Left ventricle myocardium inferior (tissue), 1 donor: ENCODE data around the gene KIFBP. TPM values are rescaled to one million over a fixed set of nuclear protein-coding genes. Genes with fewer than 3 reads are reported as not detected.
A peak's percentile ranks its signal among the peaks of the same experiment; 100 is the strongest.

Experiments
- DNase-seq: peaks from one replicate; pipeline ENCODE4 v3.0.0-alpha.2; 2020
- H3K27ac ChIP-seq: fragments of 200-600 bp; replicated peaks from 2 replicates; pipeline ENCODE4 v1.8.0; 2021
- H3K27me3 ChIP-seq: fragments of 200-600 bp; 2 replicates; pipeline ENCODE4 v1.8.0; 2021; ENCODE audit warnings: low read depth
- H3K36me3 ChIP-seq: fragments of 200-600 bp; 2 replicates; pipeline ENCODE4 v1.8.0; 2021
- H3K4me1 ChIP-seq: fragments of 200-600 bp; 2 replicates; pipeline ENCODE4 v1.8.0; 2021
- H3K4me3 ChIP-seq: fragments of 200-600 bp; 2 replicates; pipeline ENCODE4 v1.8.0; 2021; ENCODE audit warnings: mild to moderate bottlenecking, moderate library complexity
- H3K9me3 ChIP-seq: fragments of 200-600 bp; replicated peaks from 2 replicates; pipeline ENCODE4 v1.8.0; 2021
- intact Hi-C: fragments of 100-400 bp; cut with micrococcal nuclease; formaldehyde crosslinking; loops from one replicate; pipeline ENCODE4 v1.11.0; 2022
- total RNA-seq: library from RNA; stranded (reverse); fragmentation: NEBNext Ultra II Directional; extraction: Animal tissue kit (Norgen Biotek cat#: 25700); gene quantifications from one replicate; pipeline ENCODE4 v1.2.1, GENCODE V29; 2021
- TF ChIP-seq, protein P1 (sequence below): fragments of 200-600 bp; IDR thresholded peaks from 2 replicates; pipeline ENCODE4 v1.8.0; 2021; ENCODE audit warnings: antibody characterized with exemption, mild to moderate bottlenecking, borderline replicate concordance
- donor health status: DM: no; HTN: yes; CAD: no; lungs with severe emphysema.

KIFBP gene
- total RNA-seq, 1 donor from 2014 or later: 51.2 TPM

DNA sequence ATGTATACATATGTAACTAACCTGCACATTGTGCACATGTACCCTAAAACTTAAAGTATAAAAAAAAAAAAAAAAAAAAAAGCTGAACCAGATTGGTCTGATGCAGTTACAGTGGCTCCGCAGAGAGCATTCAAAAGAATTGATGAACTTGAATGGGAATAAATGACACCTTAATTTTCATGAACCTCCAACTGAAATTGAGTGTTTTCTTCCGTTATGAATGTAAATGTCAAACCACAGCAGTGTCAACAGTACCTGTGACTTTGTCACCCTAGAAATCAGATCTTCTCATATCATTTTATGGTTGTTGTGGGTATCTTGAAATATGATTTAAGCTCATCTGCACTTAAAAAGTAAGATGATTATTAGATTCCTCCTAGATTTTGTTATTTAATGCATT lies 66.6 kb downstream of the KIFBP start:
- H3K4me1 ChIP-seq: peaks cover 32% of the 10 kb centered on the region
- H3K27ac ChIP-seq: no peak overlapping the region
- no peak for DNase-seq
- H3K36me3 ChIP-seq: no peaks in the 10 kb centered on the region
- intact Hi-C loops: no loop called here
- TF ChIP-seq, protein P1, sequence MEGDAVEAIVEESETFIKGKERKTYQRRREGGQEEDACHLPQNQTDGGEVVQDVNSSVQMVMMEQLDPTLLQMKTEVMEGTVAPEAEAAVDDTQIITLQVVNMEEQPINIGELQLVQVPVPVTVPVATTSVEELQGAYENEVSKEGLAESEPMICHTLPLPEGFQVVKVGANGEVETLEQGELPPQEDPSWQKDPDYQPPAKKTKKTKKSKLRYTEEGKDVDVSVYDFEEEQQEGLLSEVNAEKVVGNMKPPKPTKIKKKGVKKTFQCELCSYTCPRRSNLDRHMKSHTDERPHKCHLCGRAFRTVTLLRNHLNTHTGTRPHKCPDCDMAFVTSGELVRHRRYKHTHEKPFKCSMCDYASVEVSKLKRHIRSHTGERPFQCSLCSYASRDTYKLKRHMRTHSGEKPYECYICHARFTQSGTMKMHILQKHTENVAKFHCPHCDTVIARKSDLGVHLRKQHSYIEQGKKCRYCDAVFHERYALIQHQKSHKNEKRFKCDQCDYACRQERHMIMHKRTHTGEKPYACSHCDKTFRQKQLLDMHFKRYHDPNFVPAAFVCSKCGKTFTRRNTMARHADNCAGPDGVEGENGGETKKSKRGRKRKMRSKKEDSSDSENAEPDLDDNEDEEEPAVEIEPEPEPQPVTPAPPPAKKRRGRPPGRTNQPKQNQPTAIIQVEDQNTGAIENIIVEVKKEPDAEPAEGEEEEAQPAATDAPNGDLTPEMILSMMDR: no peak
- no peak overlapping the region for H3K4me3 ChIP-seq
- no peaks in the 10 kb centered on the region for H3K9me3 ChIP-seq
- no peaks in the 10 kb centered on the region for H3K27me3 ChIP-seq

DNA sequence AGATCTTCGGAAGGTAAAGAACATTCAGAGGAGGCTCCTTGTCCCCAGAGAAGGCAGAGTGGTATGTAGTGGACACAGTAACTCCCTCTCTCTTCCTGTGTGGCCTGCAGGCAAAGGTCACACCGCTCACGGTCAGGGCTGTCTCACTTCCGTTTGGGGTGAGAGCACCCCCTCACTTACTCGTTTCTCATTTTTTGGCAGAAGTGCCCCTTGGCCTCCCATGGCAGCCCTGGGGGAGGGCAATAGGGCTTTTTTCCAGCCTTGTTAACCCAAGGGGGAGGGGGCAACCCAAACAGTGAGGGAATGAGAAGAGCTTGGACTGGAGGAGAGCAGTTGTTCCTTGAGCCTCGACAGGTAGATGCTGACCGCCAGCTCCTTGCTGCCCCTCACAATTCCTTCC lies 67.5 kb downstream of the KIFBP start:
- no peaks in the 10 kb centered on the region for H3K9me3 ChIP-seq
- no peaks in the 10 kb centered on the region for H3K36me3 ChIP-seq
- peaks cover 41% of the 10 kb centered on the region for H3K4me1 ChIP-seq
- no peak overlapping the region for H3K4me3 ChIP-seq
- H3K27me3 ChIP-seq: no peaks in the 10 kb centered on the region
- intact Hi-C loops: no loop called here
- peak overlapping the region; percentile 80 for H3K27ac ChIP-seq
- DNase-seq: no peak
- TF ChIP-seq, protein P1: no peak

DNA sequence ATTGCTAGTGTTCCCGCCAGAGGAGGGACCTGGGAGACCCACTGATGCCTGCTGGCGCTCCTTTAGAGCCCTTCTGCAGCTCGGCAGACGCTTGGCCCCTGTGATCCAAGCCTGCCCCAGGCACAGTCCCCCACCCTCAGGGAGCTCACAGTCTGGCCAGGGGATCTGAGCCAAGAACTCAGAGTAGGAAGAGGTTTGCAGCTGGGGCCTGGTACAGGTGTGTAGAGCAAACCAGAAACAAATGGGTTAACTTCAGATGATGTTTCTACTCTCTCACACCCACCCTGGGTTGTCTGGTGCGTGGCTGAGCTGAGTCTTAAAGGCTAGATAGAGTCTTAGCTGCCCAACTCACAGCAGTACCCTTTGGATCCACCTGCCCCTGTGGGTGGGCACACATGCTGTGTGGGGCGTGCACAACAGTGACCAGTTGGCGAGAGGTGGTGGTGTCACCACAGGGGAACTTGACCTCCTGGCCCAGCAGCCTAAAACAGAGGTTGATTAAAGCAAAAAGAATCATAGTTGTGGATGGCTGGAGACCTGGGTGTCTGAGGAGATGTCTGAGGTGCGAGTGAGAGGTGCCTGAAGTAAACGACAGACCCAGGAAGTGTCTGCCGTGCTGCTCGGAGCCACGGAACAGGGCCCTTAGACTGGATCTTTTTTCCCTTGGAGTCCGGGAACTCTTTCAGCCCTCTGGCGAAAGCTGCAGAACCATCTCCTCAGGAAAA lies 68.1 kb downstream of the KIFBP start:
- no peak overlapping the region for H3K4me3 ChIP-seq
- intact Hi-C loops: no loop called here

DNA sequence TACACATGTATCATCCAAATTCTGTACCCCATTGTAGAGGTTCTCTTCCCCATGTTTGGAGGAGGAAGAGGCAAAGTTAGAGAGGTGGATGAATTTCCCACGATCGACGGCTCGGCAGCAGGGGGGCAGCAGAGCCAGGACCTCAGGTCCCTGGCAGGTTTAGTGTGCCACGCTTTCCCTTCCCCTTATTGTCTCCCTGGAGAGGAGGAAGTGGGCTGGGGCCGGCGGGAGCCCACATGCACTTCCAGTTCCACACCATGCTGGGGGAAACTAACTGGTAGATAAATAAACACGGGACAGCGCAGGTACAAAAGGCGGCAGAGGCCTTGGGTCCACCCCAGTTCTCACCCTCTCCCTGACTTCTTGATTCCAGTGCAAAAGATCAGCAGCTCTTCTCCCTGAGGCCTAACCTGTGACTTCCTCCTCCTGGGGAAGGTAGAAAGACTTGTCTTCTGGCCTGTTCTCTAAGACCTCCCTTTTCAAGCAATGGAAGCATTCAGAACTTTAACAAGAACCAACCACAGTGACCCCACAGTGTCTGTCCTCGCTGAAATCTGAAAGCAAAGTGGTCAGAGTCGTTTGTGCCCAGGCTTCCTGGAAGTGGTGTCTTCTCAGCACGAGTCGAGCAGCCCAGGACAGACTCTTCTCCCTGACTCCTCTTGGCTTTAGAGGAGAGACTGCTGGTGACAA lies 68.8 kb downstream of the KIFBP start:
- no peaks in the 10 kb centered on the region for H3K9me3 ChIP-seq
- TF ChIP-seq, protein P1: peak; percentile 33
- intact Hi-C loops: no loop called here
- no peaks in the 10 kb centered on the region for H3K27me3 ChIP-seq
- no peaks in the 10 kb centered on the region for H3K36me3 ChIP-seq
- H3K27ac ChIP-seq: peak overlapping the region; percentile 80
- DNase-seq: peak; percentile 58
- H3K4me3 ChIP-seq: no peak overlapping the region
- peaks cover 51% of the 10 kb centered on the region for H3K4me1 ChIP-seq

More for the DNA sequence above, 68.1 kb downstream of the KIFBP start:
- TF ChIP-seq, protein P1: no peak
- no peak for DNase-seq
- no peaks in the 10 kb centered on the region for H3K36me3 ChIP-seq
- H3K27me3 ChIP-seq: no peaks in the 10 kb centered on the region
- H3K4me1 ChIP-seq: peaks cover 44% of the 10 kb centered on the region
- H3K27ac ChIP-seq: peak overlapping the region; percentile 80
- no peaks in the 10 kb centered on the region for H3K9me3 ChIP-seq

DNA sequence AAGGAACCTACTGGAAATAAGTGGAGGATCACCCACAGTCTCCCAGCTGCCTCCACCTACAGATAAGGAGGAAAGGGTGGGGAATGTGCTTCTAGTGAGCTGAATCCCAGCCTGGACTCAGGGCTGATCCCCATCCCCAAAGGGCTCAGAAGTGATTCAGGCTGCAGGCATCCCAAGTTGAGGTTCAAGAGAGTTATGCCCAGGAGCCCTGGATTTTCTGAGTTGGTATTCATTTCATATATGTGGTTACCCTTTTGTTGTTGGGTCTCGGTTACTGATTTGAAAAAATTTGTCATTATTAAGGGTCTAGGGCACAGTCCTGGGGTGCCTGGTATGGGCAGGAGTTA lies 69.3 kb downstream of the KIFBP start:
- Histone ChIP-seq H3K4me3 (no peak overlapping the region), H3K27ac (peak overlapping the region; percentile 80), H3K4me1 (peaks cover 52% of the 10 kb centered on the region), H3K27me3 (no peaks in the 10 kb centered on the region), H3K36me3 (no peaks in the 10 kb centered on the region), H3K9me3 (no peaks in the 10 kb centered on the region)
- intact Hi-C loops: no loop called here
- DNase-seq: no peak
- TF ChIP-seq, protein P1: no peak
